ENCODE measurements around the gene TMIGD1. TPM values are rescaled to one million over a fixed set of nuclear protein-coding genes. Genes with fewer than 3 reads are reported as not detected.
"Not testable (repeated sequence)": the region's sequence is repeated elsewhere in the genome, so short reads cannot be mapped to it uniquely, and the experiment has no call there.

TMIGD1 gene
- total RNA-seq, 4 donors from 2014 or later = 5.0 to 684 (median 290) TPM

GRCh38 chr17:30343796-30344195 lies 9.9 kb upstream of the TMIGD1 start:
- Histone ChIP-seq H3K4me1 (peaks cover 0 to 51% (median 2%) of the 10 kb centered on the region in 4 donors), H3K27me3 (no peaks in the 10 kb centered on the region), H3K27ac (peak overlapping the region in 3 of 4 donors; percentile 71 to 92 (median 86)), H3K9me3 (no peaks in the 10 kb centered on the region), H3K36me3 (no peaks in the 10 kb centered on the region), H3K4me3 (no peak overlapping the region)
- TF ChIP-seq POLR2A (IDR thresholded peaks at IDR 0.05) (no peak), CTCF (IDR thresholded peaks at IDR 0.05) (no peak)
- no peak for DNase-seq

GRCh38 chr17:30343244-30343643 lies 9.4 kb upstream of the TMIGD1 start:
- H3K27me3 ChIP-seq, H3K36me3 ChIP-seq, H3K9me3 ChIP-seq, H3K4me3 ChIP-seq, DNase-seq: not testable (repeated sequence)
- H3K4me1 ChIP-seq = peaks cover 0 to 49% (median 2%) of the 10 kb centered on the region in 4 donors
- peak overlapping the region in 3 of 4 donors; percentile 71 to 92 (median 86) for H3K27ac ChIP-seq

- TF ChIP-seq POLR2A (IDR thresholded peaks at IDR 0.05) (no peak), CTCF (IDR thresholded peaks at IDR 0.05) (no peak)
- no peaks in the 10 kb centered on the region for H3K27me3 ChIP-seq
- H3K9me3 ChIP-seq = no peaks in the 10 kb centered on the region
- H3K4me3 ChIP-seq = no peak overlapping the region
- no peaks in the 10 kb centered on the region for H3K36me3 ChIP-seq
- DNase-seq = no peak
- H3K4me1 ChIP-seq = peaks cover 0 to 42% (median 4%) of the 10 kb centered on the region in 4 donors
- H3K27ac ChIP-seq = no peak overlapping the region
Observed at GRCh38 chr17:30341703-30342249, 7.9 kb upstream of the TMIGD1 start.

- no peak for DNase-seq
- no peak overlapping the region for H3K4me3 ChIP-seq
- TF ChIP-seq CTCF (IDR thresholded peaks at IDR 0.05) = no peak
- TF ChIP-seq POLR2A (IDR thresholded peaks at IDR 0.05) = no peak
- no peaks in the 10 kb centered on the region for H3K36me3 ChIP-seq
- no peaks in the 10 kb centered on the region for H3K27me3 ChIP-seq
- peaks cover 0 to 33% (median 4%) of the 10 kb centered on the region in 4 donors for H3K4me1 ChIP-seq
- no peaks in the 10 kb centered on the region for H3K9me3 ChIP-seq
- peak overlapping the region in 1 of 4 donors; percentile 37 for H3K27ac ChIP-seq
Observed at GRCh38 chr17:30340801-30341356, 7.0 kb upstream of the TMIGD1 start.

- no peak for TF ChIP-seq POLR2A (IDR thresholded peaks at IDR 0.05)
- TF ChIP-seq CTCF (IDR thresholded peaks at IDR 0.05) = no peak
- Histone ChIP-seq H3K4me1 (peaks cover 0 to 20% (median 2%) of the 10 kb centered on the region in 4 donors), H3K9me3 (no peaks in the 10 kb centered on the region), H3K27me3 (no peaks in the 10 kb centered on the region), H3K4me3 (no peak overlapping the region), H3K27ac (no peak overlapping the region), H3K36me3 (no peaks in the 10 kb centered on the region)
- DNase-seq = no peak
Observed at GRCh38 chr17:30339086-30339485, 5.2 kb upstream of the TMIGD1 start.

GRCh38 chr17:30337393-30337999 lies 3.6 kb upstream of the TMIGD1 start:
- no peaks in the 10 kb centered on the region for H3K9me3 ChIP-seq
- peaks cover 0 to 12% (median 2%) of the 10 kb centered on the region in 4 donors for H3K4me1 ChIP-seq
- H3K27ac ChIP-seq = peak overlapping the region in 2 of 4 donors; percentile 63 to 64
- no peak for TF ChIP-seq CTCF (IDR thresholded peaks at IDR 0.05)
- no peak for TF ChIP-seq POLR2A (IDR thresholded peaks at IDR 0.05)
- no peak for DNase-seq
- no peaks in the 10 kb centered on the region for H3K27me3 ChIP-seq
- no peaks in the 10 kb centered on the region for H3K36me3 ChIP-seq
- no peak overlapping the region for H3K4me3 ChIP-seq
